ENCODE results near the gene FAM90A1.
"Not testable (repeated sequence)": the region's sequence is repeated elsewhere in the genome, so short reads cannot be mapped to it uniquely, and the experiment has no call there.

The FAM90A1 gene

GRCh38 chr12:8226992-8227731, at the start of gene FAM90A1:
FAM90A1 (minus strand) TSS chr12:8227618; CDS start chr12:8224832, 2,786 bp downstream.
- not testable (repeated sequence) for H3K4me1 ChIP-seq (ENCODE audit: low read depth, poor library complexity, severe bottlenecking); H3K36me3 ChIP-seq (ENCODE audit: insufficient read depth); H2AFZ ChIP-seq (ENCODE audit: low read depth); H3K4me3 ChIP-seq (IDR thresholded peaks at IDR 0.05; ENCODE audit: insufficient read depth, low read depth, low read length); H4K20me1 ChIP-seq (ENCODE audit: insufficient read depth); H3K4me2 ChIP-seq; H3K9ac ChIP-seq; H3K27ac ChIP-seq; H3K79me2 ChIP-seq (ENCODE audit: insufficient read depth, low read depth); H3K27me3 ChIP-seq (ENCODE audit: insufficient read depth, low read depth)

- not testable (repeated sequence) for H3K36me3 ChIP-seq (ENCODE audit: insufficient read depth); H3K4me1 ChIP-seq (ENCODE audit: low read depth, poor library complexity, severe bottlenecking); H4K20me1 ChIP-seq (ENCODE audit: insufficient read depth); H3K9ac ChIP-seq; H3K27ac ChIP-seq; H3K4me3 ChIP-seq (IDR thresholded peaks at IDR 0.05; ENCODE audit: insufficient read depth, low read depth, low read length); H2AFZ ChIP-seq (ENCODE audit: low read depth); H3K4me2 ChIP-seq; H3K27me3 ChIP-seq (ENCODE audit: insufficient read depth, low read depth); H3K79me2 ChIP-seq (ENCODE audit: insufficient read depth, low read depth)
Observed at GRCh38 chr12:8276397-8276796, 49.0 kb upstream of the FAM90A1 start.

- not testable (repeated sequence) for H3K9ac ChIP-seq; H3K79me2 ChIP-seq (ENCODE audit: insufficient read depth, low read depth); H3K4me2 ChIP-seq; H3K27ac ChIP-seq; H3K4me1 ChIP-seq (ENCODE audit: low read depth, poor library complexity, severe bottlenecking); H3K4me3 ChIP-seq (IDR thresholded peaks at IDR 0.05; ENCODE audit: insufficient read depth, low read depth, low read length); H2AFZ ChIP-seq (ENCODE audit: low read depth); H3K27me3 ChIP-seq (ENCODE audit: insufficient read depth, low read depth); H4K20me1 ChIP-seq (ENCODE audit: insufficient read depth); H3K36me3 ChIP-seq (ENCODE audit: insufficient read depth)
Observed at GRCh38 chr12:8266706-8267105, 39.3 kb upstream of the FAM90A1 start.

DNA sequence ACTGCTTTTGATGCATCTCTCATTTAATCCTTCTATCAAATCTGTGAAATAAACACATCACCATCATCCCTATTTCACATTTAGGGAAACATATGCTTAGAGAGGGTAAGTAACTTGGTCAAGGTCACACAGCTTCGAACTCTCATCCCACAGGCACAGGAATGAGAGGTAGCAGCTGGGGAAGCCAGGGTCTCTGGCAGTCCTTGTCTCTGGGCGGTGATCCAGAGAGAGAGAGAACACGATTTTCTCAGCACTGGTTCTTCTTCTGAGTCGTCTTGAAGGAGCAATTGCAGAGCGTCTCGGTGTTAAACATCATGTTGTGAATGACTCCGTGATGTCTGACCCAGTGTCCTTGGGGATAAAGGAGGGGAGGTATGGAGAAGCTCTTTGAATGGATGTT, 36.8 kb upstream of the FAM90A1 start:
- not testable (repeated sequence) for H3K9ac ChIP-seq; H3K4me2 ChIP-seq; H3K79me2 ChIP-seq (ENCODE audit: insufficient read depth, low read depth)

DNA sequence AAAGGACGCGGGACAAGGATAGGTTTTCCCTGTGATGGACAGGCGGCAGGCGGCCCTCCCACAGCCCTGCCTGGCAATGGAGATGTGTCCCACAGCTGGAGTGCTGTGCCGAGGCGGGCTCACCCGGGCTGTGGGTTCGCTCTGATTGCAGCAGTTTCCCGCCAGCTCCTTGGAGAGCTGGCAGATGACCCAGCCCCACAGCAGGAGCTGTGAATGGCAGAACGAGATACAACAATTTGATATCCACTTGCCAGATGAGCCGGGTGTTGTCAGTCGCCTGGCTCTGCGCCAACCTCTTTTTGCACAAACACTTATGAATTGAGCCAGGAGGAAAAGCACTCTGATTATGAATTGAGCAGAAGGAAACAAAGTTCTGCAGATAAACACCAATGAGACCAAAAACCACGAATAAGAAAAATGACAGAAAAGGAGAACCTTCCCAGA, 33.7 kb upstream of the FAM90A1 start:
- H3K27ac ChIP-seq; H3K79me2 ChIP-seq (ENCODE audit: insufficient read depth, low read depth); H3K9ac ChIP-seq; H4K20me1 ChIP-seq (ENCODE audit: insufficient read depth); H3K4me3 ChIP-seq (IDR thresholded peaks at IDR 0.05; ENCODE audit: insufficient read depth, low read depth, low read length); H3K4me1 ChIP-seq (ENCODE audit: low read depth, poor library complexity, severe bottlenecking); H3K36me3 ChIP-seq (ENCODE audit: insufficient read depth); H2AFZ ChIP-seq (ENCODE audit: low read depth); H3K4me2 ChIP-seq; H3K27me3 ChIP-seq (ENCODE audit: insufficient read depth, low read depth): not testable (repeated sequence)

More for the DNA sequence above, 36.8 kb upstream of the FAM90A1 start:
- H2AFZ ChIP-seq (ENCODE audit: low read depth); H3K27ac ChIP-seq; H4K20me1 ChIP-seq (ENCODE audit: insufficient read depth); H3K4me1 ChIP-seq (ENCODE audit: low read depth, poor library complexity, severe bottlenecking); H3K27me3 ChIP-seq (ENCODE audit: insufficient read depth, low read depth); H3K4me3 ChIP-seq (IDR thresholded peaks at IDR 0.05; ENCODE audit: insufficient read depth, low read depth, low read length); H3K36me3 ChIP-seq (ENCODE audit: insufficient read depth): not testable (repeated sequence)

DNA sequence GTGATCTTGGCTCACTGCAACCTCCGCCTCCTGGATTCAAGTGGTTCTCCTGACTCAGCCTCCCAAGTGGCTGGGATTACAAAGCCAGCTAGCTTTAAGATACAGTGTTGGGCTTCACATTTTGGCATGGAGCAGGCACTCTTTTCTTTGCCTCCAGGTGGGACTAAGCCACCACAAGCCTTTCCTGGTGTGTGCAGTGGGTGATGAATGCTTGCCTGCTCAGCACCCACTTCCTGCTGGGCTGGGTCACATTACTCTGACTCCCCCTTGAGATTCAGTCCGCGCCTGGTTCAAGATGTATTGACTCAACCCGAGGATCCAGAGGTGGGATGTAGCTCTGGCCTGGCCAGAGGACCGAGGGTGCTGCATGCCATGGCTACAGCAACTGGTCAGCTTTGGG, 28.9 kb upstream of the FAM90A1 start:
- not testable (repeated sequence) for H3K4me3 ChIP-seq (IDR thresholded peaks at IDR 0.05; ENCODE audit: insufficient read depth, low read depth, low read length); H4K20me1 ChIP-seq (ENCODE audit: insufficient read depth); H3K27ac ChIP-seq

GRCh38 chr12:8254705-8255104, 27.3 kb upstream of the FAM90A1 start:
- H3K79me2 ChIP-seq (ENCODE audit: insufficient read depth, low read depth); H2AFZ ChIP-seq (ENCODE audit: low read depth); H3K4me2 ChIP-seq; H3K27me3 ChIP-seq (ENCODE audit: insufficient read depth, low read depth); H3K27ac ChIP-seq; H4K20me1 ChIP-seq (ENCODE audit: insufficient read depth); H3K36me3 ChIP-seq (ENCODE audit: insufficient read depth); H3K4me3 ChIP-seq (IDR thresholded peaks at IDR 0.05; ENCODE audit: insufficient read depth, low read depth, low read length); H3K4me1 ChIP-seq (ENCODE audit: low read depth, poor library complexity, severe bottlenecking); H3K9ac ChIP-seq: not testable (repeated sequence)

More for the DNA sequence above, 28.9 kb upstream of the FAM90A1 start:
- H3K27me3 ChIP-seq (ENCODE audit: insufficient read depth, low read depth); H3K79me2 ChIP-seq (ENCODE audit: insufficient read depth, low read depth); H3K4me1 ChIP-seq (ENCODE audit: low read depth, poor library complexity, severe bottlenecking); H3K36me3 ChIP-seq (ENCODE audit: insufficient read depth); H3K9ac ChIP-seq; H2AFZ ChIP-seq (ENCODE audit: low read depth); H3K4me2 ChIP-seq: not testable (repeated sequence)

- not testable (repeated sequence) for H3K4me3 ChIP-seq (IDR thresholded peaks at IDR 0.05; ENCODE audit: insufficient read depth, low read depth, low read length); H2AFZ ChIP-seq (ENCODE audit: low read depth); H3K9ac ChIP-seq; H3K36me3 ChIP-seq (ENCODE audit: insufficient read depth); H3K79me2 ChIP-seq (ENCODE audit: insufficient read depth, low read depth); H3K4me2 ChIP-seq; H3K27ac ChIP-seq; H3K27me3 ChIP-seq (ENCODE audit: insufficient read depth, low read depth); H3K4me1 ChIP-seq (ENCODE audit: low read depth, poor library complexity, severe bottlenecking); H4K20me1 ChIP-seq (ENCODE audit: insufficient read depth)
Observed at GRCh38 chr12:8252056-8252818, 24.8 kb upstream of the FAM90A1 start.

- H3K4me2 ChIP-seq; H4K20me1 ChIP-seq (ENCODE audit: insufficient read depth); H3K9ac ChIP-seq; H3K79me2 ChIP-seq (ENCODE audit: insufficient read depth, low read depth); H3K4me1 ChIP-seq (ENCODE audit: low read depth, poor library complexity, severe bottlenecking); H3K36me3 ChIP-seq (ENCODE audit: insufficient read depth); H2AFZ ChIP-seq (ENCODE audit: low read depth); H3K27ac ChIP-seq; H3K27me3 ChIP-seq (ENCODE audit: insufficient read depth, low read depth); H3K4me3 ChIP-seq (IDR thresholded peaks at IDR 0.05; ENCODE audit: insufficient read depth, low read depth, low read length): not testable (repeated sequence)
Observed at GRCh38 chr12:8251616-8252015, 24.2 kb upstream of the FAM90A1 start.

- not testable (repeated sequence) for H3K36me3 ChIP-seq (ENCODE audit: insufficient read depth); H3K27me3 ChIP-seq (ENCODE audit: insufficient read depth, low read depth); H3K79me2 ChIP-seq (ENCODE audit: insufficient read depth, low read depth); H3K27ac ChIP-seq; H4K20me1 ChIP-seq (ENCODE audit: insufficient read depth); H2AFZ ChIP-seq (ENCODE audit: low read depth); H3K9ac ChIP-seq; H3K4me2 ChIP-seq; H3K4me3 ChIP-seq (IDR thresholded peaks at IDR 0.05; ENCODE audit: insufficient read depth, low read depth, low read length); H3K4me1 ChIP-seq (ENCODE audit: low read depth, poor library complexity, severe bottlenecking)
Observed at GRCh38 chr12:8246941-8247535, 19.6 kb upstream of the FAM90A1 start.
